ENCODE measurements around the gene C5. TPM values are rescaled to one million over a fixed set of nuclear protein-coding genes. Genes with fewer than 3 reads are reported as not detected.

C5 gene
- total RNA-seq, 1 experiment from 2014 or later, result 0.57 TPM

GRCh38 chr9:120927269-120928014 is 122.6 kb downstream of the C5 start:
- Mint-ChIP-seq H3K27ac (no peak overlapping the region), H3K4me1 (peaks cover 39% of the 10 kb centered on the region), H3K27me3 (ENCODE audit: low read depth) (peaks cover 22% of the 10 kb centered on the region), H3K36me3 (no peaks in the 10 kb centered on the region), H3K4me3 (peak overlapping the region; percentile 67; the same call in 1 of the 2 replicates), H3K9me3 (no peaks in the 10 kb centered on the region)
- ChIA-PET CTCF (interaction anchor here (0.5 to 2.2 kb wide), 2 partner anchors 12 to 72 kb away, joined by 3 to 5 read pairs; no protein-coding TSS in a partner anchor), POLR2A (no interaction called here)
- DNase-seq (ENCODE audit: low spot score) (no peak), ATAC-seq (no peak)
- TF ChIP-seq GRHL2 (CRISPR knock-in tag; IDR thresholded peaks at IDR 0.05; ENCODE audit: insufficient replicate concordance, severe bottlenecking), result no peak
- no peak for TF ChIP-seq ZNF423 (CRISPR knock-in tag; IDR thresholded peaks at IDR 0.05)
- no peak for TF ChIP-seq JUN (CRISPR knock-in tag; IDR thresholded peaks at IDR 0.05)
- TF ChIP-seq, protein P1, sequence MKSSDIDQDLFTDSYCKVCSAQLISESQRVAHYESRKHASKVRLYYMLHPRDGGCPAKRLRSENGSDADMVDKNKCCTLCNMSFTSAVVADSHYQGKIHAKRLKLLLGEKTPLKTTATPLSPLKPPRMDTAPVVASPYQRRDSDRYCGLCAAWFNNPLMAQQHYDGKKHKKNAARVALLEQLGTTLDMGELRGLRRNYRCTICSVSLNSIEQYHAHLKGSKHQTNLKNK (CRISPR knock-in tag; IDR thresholded peaks at IDR 0.05), result no peak
- no peak for TF ChIP-seq NR2C2 (CRISPR knock-in tag; IDR thresholded peaks at IDR 0.05)
- no peak for TF ChIP-seq SMAD4 (CRISPR knock-in tag; IDR thresholded peaks at IDR 0.05)
- no peak for TF ChIP-seq SMAD3 (CRISPR knock-in tag; IDR thresholded peaks at IDR 0.05; ENCODE audit: borderline replicate concordance)
- TF ChIP-seq E2F4 (CRISPR knock-in tag; IDR thresholded peaks at IDR 0.05; ENCODE audit: borderline replicate concordance, low read depth), result no peak
- no peak for TF ChIP-seq ESRRA (CRISPR knock-in tag; IDR thresholded peaks at IDR 0.05; ENCODE audit: borderline replicate concordance)
- TF ChIP-seq, protein P2, sequence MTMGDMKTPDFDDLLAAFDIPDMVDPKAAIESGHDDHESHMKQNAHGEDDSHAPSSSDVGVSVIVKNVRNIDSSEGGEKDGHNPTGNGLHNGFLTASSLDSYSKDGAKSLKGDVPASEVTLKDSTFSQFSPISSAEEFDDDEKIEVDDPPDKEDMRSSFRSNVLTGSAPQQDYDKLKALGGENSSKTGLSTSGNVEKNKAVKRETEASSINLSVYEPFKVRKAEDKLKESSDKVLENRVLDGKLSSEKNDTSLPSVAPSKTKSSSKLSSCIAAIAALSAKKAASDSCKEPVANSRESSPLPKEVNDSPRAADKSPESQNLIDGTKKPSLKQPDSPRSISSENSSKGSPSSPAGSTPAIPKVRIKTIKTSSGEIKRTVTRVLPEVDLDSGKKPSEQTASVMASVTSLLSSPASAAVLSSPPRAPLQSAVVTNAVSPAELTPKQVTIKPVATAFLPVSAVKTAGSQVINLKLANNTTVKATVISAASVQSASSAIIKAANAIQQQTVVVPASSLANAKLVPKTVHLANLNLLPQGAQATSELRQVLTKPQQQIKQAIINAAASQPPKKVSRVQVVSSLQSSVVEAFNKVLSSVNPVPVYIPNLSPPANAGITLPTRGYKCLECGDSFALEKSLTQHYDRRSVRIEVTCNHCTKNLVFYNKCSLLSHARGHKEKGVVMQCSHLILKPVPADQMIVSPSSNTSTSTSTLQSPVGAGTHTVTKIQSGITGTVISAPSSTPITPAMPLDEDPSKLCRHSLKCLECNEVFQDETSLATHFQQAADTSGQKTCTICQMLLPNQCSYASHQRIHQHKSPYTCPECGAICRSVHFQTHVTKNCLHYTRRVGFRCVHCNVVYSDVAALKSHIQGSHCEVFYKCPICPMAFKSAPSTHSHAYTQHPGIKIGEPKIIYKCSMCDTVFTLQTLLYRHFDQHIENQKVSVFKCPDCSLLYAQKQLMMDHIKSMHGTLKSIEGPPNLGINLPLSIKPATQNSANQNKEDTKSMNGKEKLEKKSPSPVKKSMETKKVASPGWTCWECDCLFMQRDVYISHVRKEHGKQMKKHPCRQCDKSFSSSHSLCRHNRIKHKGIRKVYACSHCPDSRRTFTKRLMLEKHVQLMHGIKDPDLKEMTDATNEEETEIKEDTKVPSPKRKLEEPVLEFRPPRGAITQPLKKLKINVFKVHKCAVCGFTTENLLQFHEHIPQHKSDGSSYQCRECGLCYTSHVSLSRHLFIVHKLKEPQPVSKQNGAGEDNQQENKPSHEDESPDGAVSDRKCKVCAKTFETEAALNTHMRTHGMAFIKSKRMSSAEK (CRISPR knock-in tag; IDR thresholded peaks at IDR 0.05; ENCODE audit: borderline replicate concordance), result no peak

- ChIA-PET CTCF (interaction anchor here (0.9 to 1.5 kb wide), 2 partner anchors 10 to 55 kb away, joined by 3 to 4 read pairs; no protein-coding TSS in a partner anchor), POLR2A (interaction anchor here (1.5 kb wide), 1 partner anchor 54 kb away, joined by 4 read pairs; no protein-coding TSS in a partner anchor)
- no peak for TF ChIP-seq NFYB (CRISPR knock-in tag; conservative IDR thresholded peaks at IDR 0.05; ENCODE audit: low read depth)
- peaks cover 22% of the 10 kb centered on the region for H3K27me3 Mint-ChIP-seq (ENCODE audit: low read depth)
- DNase-seq (ENCODE audit: low spot score) (no peak), ATAC-seq (no peak)
- no peak within 1 kb of the TSS for H3K27ac Mint-ChIP-seq
- peak within 1 kb of the TSS; percentile 67; the same call in 1 of the 2 replicates for H3K4me3 Mint-ChIP-seq
- no peaks in the 10 kb centered on the region for H3K36me3 Mint-ChIP-seq
- no peaks in the 10 kb centered on the region for H3K9me3 Mint-ChIP-seq
- H3K4me1 Mint-ChIP-seq, result peaks cover 45% of the 10 kb centered on the region
Measured at GRCh38 chr9:120926397-120926928, 123.6 kb downstream of the C5 start, which contains the start of gene TRAF1. Gene TRAF1, minus strand, starts transcription at chr9:120926796. Its CDS starts 721 bp downstream, at chr9:120926075.

GRCh38 chr9:120925535-120926396 is 124.3 kb downstream of the C5 start:
- H3K4me3 Mint-ChIP-seq, result no peak overlapping the region
- H3K4me1 Mint-ChIP-seq, result peaks cover 50% of the 10 kb centered on the region
- DNase-seq (ENCODE audit: low spot score), result no peak
- H3K36me3 Mint-ChIP-seq, result no peaks in the 10 kb centered on the region
- POLR2A ChIA-PET, result interaction anchor here (0.6 to 1.5 kb wide), 2 partner anchors 29 to 53 kb away, joined by 3 to 4 read pairs; no protein-coding TSS in a partner anchor
- ATAC-seq, result no peak
- CTCF ChIA-PET, result interaction anchor here (0.9 to 1.5 kb wide), 2 partner anchors 9 to 56 kb away, joined by 3 to 4 read pairs; no protein-coding TSS in a partner anchor
- H3K9me3 Mint-ChIP-seq, result no peaks in the 10 kb centered on the region
- H3K27ac Mint-ChIP-seq, result no peak overlapping the region
- H3K27me3 Mint-ChIP-seq (ENCODE audit: low read depth), result peaks cover 22% of the 10 kb centered on the region
- no peak for TF ChIP-seq JUN (CRISPR knock-in tag; IDR thresholded peaks at IDR 0.05)
- TF ChIP-seq, protein P3, sequence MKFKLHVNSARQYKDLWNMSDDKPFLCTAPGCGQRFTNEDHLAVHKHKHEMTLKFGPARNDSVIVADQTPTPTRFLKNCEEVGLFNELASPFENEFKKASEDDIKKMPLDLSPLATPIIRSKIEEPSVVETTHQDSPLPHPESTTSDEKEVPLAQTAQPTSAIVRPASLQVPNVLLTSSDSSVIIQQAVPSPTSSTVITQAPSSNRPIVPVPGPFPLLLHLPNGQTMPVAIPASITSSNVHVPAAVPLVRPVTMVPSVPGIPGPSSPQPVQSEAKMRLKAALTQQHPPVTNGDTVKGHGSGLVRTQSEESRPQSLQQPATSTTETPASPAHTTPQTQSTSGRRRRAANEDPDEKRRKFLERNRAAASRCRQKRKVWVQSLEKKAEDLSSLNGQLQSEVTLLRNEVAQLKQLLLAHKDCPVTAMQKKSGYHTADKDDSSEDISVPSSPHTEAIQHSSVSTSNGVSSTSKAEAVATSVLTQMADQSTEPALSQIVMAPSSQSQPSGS (CRISPR knock-in tag; IDR thresholded peaks at IDR 0.05; ENCODE audit: borderline replicate concordance, low read depth), result no peak
- no peak for TF ChIP-seq ESRRA (CRISPR knock-in tag; IDR thresholded peaks at IDR 0.05; ENCODE audit: borderline replicate concordance)
- no peak for TF ChIP-seq SOX15 (CRISPR knock-in tag; IDR thresholded peaks at IDR 0.05)
- TF ChIP-seq FOXJ3 (CRISPR knock-in tag; IDR thresholded peaks at IDR 0.05; ENCODE audit: borderline replicate concordance), result no peak
- no peak for TF ChIP-seq GTF2I (CRISPR knock-in tag; conservative IDR thresholded peaks at IDR 0.05)
- no peak for TF ChIP-seq PRDM15 (CRISPR knock-in tag; IDR thresholded peaks at IDR 0.05)
- TF ChIP-seq ATF1 (CRISPR knock-in tag; IDR thresholded peaks at IDR 0.05), result no peak

Data from WTC11 (cell line).